ENCODE results near the gene TSC22D2.
"Not testable (repeated sequence)": the region's sequence is repeated elsewhere in the genome, so short reads cannot be mapped to it uniquely, and the experiment has no call there.

Gene TSC22D2

DNA sequence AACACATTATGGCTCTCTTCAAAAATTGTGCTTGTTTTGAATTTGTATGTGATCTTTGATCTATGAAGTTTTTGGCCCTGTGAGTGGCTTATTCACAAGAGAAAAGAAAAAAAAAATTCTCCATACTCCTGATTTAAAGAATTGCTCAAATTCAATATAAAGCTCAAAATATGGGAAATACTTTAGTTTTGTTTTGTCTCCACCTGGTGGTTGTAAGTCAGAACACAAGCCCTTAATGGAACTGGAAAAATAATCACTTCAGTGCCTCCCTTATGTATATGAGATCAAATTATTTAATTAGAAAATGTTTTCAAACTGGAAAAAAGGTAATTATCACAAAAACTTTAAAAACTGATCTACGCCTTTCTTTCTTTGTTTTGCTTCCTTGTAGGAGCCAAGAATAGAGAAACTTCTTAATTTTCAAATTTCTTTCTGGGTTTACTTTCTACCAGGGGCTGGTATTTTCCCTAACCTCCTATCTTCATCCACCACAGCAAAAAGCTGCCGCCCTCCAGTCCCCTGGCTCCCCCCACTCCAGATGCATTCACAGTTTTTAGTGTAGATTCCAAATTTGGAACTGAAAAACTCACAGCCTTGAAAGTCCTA is 87.6 kb downstream of the TSC22D2 start:
- Mint-ChIP-seq H3K4me1 (ENCODE audit: low read depth) (no peaks in the 10 kb centered on the region), H3K4me3 (no peak overlapping the region), H3K9me3 (ENCODE audit: low read depth) (no peaks in the 10 kb centered on the region), H3K36me3 (no peaks in the 10 kb centered on the region), H3K27me3 (no peaks in the 10 kb centered on the region), H3K27ac (no peak overlapping the region)

DNA sequence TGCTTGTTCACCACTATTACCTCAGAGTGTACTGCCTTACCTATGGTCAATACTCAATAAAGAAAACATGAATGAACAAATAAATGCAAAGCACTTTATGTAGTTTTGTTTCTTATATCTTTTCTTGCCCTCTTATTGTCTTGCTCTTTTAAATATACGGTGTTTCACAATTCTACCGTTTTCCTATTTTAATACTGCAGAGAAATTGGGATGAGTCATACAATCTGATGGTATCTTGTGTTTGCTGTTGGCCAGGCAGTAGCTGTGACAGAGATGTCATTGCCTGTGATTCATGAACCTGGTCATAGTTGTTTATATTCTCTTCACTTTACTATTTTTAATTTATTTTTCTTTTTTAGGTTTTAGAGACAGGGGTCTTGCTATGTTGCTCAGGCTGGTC is 89.9 kb downstream of the TSC22D2 start:
- Mint-ChIP-seq H3K9me3 (ENCODE audit: low read depth) (no peaks in the 10 kb centered on the region), H3K36me3 (no peaks in the 10 kb centered on the region), H3K4me3 (no peak overlapping the region), H3K27ac (no peak overlapping the region), H3K27me3 (no peaks in the 10 kb centered on the region), H3K4me1 (ENCODE audit: low read depth) (no peaks in the 10 kb centered on the region)

DNA sequence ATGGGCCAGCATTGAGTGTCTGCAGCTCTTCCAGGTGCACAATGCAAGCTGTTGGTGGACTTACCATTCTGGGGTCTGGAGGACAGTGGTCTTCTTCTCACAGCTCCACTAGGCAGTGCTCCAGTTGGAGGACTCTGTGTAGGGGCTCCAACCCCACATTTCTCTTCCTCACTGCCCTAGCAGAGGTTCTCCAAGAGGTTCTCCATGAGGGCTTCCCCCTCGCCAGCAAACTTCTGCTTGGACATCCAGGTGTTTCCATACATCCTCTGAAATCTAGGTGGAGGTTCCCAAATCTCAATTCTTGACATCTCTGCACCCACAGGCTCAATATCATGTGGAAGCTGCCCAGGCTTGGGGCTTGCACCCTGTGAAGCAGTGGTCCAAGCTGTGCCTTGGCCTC is 92.9 kb downstream of the TSC22D2 start:
- not testable (repeated sequence) for H3K27ac Mint-ChIP-seq; H3K9me3 Mint-ChIP-seq (ENCODE audit: low read depth); H3K27me3 Mint-ChIP-seq; H3K4me3 Mint-ChIP-seq; H3K4me1 Mint-ChIP-seq (ENCODE audit: low read depth); H3K36me3 Mint-ChIP-seq

DNA sequence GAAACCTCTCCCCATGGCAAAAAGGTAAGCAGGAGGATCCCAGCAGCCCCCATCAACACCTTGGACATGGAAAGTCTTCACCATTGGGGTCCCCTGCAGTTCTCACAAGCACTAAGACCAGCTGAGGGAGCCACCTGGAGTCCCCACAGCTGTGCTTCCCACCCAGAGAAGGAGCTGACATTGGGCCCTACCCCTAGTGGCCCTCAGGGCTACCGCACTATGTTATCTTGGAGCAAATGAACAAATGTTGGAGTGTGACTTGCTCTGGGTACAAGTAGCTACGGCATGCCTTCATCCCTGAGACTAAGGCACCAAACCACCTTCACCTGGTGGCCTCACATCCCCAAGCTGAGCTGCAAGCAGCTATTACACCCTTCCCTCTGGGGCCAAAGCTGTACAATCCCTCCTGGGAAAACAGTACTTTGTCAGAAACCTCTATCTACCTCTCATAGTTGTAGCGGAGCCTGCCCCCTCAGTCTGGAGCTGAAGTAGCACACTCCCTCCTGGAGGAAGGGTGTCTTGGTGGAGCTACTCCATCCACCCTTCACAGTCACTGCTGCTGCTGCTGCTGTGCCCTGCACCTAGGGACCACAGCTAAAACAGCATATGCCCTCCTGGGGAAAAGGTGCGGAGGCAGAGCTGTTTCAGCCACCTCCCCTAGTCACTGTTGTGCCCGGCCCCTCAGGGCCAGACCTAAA is 95.5 kb downstream of the TSC22D2 start:
- no peak overlapping the region for H3K4me3 Mint-ChIP-seq
- H3K27me3 Mint-ChIP-seq: no peaks in the 10 kb centered on the region
- H3K27ac Mint-ChIP-seq: no peak overlapping the region
- H3K36me3 Mint-ChIP-seq: peaks cover 8% of the 10 kb centered on the region
- H3K4me1 Mint-ChIP-seq (ENCODE audit: low read depth): no peaks in the 10 kb centered on the region
- peaks cover 3% of the 10 kb centered on the region for H3K9me3 Mint-ChIP-seq (ENCODE audit: low read depth)

DNA sequence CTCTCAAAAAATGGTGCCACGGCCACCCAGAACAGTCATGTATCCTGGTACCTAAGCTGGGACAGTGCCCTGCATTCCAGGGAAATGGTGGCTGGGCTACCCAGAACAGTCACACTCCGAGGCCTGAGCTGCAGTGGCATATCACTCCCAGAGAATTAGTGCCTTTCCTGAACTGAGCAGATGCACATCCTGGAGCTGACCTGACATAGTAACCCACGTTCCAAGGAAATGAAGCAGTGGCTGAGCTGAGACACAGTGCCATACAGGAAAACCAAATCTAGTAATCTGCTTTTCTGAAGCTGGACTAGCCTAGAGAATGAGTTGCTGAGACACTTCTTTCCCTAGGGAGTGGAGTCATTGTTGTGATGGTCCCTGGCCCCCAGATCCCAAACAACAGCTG is 96.4 kb downstream of the TSC22D2 start:
- peaks cover 8% of the 10 kb centered on the region for H3K36me3 Mint-ChIP-seq
- peaks cover 3% of the 10 kb centered on the region for H3K9me3 Mint-ChIP-seq (ENCODE audit: low read depth)
- H3K4me1 Mint-ChIP-seq (ENCODE audit: low read depth): no peaks in the 10 kb centered on the region
- H3K4me3 Mint-ChIP-seq: no peak overlapping the region
- no peak overlapping the region for H3K27ac Mint-ChIP-seq
- no peaks in the 10 kb centered on the region for H3K27me3 Mint-ChIP-seq

DNA sequence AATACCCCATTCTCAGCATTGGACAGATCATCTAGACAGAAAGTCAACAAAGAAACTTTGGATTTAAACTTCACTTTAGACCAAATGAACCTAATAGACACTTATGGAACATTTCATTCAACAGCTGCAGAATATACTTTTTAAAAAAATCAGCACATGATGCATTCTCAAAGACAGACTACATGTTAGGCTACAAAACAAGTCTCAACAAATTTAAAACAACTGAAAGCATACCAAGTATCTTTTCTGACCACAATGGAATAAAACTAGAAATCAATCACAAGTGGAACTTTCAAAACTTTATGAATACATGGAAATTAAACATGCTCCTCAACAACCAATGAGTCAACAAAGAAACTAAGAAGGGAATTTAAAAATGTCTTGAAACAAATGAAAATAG is 100.3 kb downstream of the TSC22D2 start:
- Mint-ChIP-seq H3K27me3 (no peaks in the 10 kb centered on the region), H3K4me3 (no peak overlapping the region), H3K27ac (no peak overlapping the region), H3K36me3 (peaks cover 10% of the 10 kb centered on the region), H3K4me1 (ENCODE audit: low read depth) (no peaks in the 10 kb centered on the region), H3K9me3 (ENCODE audit: low read depth) (peaks cover 3% of the 10 kb centered on the region)

DNA sequence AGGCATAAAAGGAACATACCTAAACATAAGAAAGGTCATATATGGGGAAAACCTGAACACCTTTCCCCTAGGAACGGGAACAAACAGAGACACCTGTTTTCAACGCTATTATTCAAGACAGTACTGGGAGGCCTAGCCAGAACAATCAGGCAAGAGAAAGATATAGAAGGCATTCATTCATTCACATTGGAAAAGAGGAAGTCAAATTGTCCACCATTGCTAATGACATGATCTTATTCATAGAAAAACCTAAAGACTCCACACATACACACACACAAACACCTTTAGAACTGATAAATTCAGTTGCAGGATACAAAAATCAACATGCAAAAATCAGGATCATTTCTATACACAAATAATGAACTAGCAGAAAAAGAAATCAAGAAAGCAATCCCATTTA is 101.7 kb downstream of the TSC22D2 start:
- Mint-ChIP-seq H3K27ac (no peak overlapping the region), H3K9me3 (ENCODE audit: low read depth) (peaks cover 3% of the 10 kb centered on the region), H3K4me1 (ENCODE audit: low read depth) (no peaks in the 10 kb centered on the region), H3K36me3 (peaks cover 10% of the 10 kb centered on the region), H3K4me3 (no peak overlapping the region), H3K27me3 (no peaks in the 10 kb centered on the region)

DNA sequence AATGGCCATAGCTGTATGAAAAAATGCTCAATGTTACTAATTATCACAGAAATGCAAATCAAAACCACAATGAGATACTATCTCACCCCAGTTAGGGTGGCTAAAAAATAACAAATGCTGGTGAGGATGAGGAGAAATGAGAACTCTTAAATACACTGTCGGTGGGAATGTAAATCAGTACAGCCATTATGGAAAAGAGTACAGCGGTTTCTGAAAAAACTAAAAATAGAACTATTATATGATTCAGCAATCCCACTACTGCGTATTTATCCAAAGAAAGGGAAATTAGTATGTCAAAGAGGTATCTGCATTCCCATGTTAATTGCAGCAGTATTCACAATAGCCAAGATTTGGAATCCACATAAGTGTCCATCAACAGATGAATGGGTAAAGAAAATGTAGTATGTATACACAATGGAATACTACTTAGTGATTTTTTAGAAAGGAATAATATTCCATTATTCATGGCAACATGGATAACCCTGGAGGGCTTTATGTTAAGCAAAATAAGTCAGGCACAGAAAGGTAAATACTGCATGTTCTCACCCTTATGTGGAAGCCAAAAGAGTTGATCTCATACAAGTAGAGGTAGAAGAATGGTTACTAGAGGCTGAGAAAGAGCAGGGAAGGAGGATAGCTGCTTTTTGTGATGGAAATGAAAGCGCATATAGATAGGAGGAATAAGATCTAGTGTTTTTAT is 103.2 kb downstream of the TSC22D2 start:
- no peaks in the 10 kb centered on the region for H3K4me1 Mint-ChIP-seq (ENCODE audit: low read depth)
- no peak overlapping the region for H3K4me3 Mint-ChIP-seq
- peaks cover 3% of the 10 kb centered on the region for H3K9me3 Mint-ChIP-seq (ENCODE audit: low read depth)
- H3K27me3 Mint-ChIP-seq: no peaks in the 10 kb centered on the region
- no peak overlapping the region for H3K27ac Mint-ChIP-seq
- peaks cover 10% of the 10 kb centered on the region for H3K36me3 Mint-ChIP-seq

DNA sequence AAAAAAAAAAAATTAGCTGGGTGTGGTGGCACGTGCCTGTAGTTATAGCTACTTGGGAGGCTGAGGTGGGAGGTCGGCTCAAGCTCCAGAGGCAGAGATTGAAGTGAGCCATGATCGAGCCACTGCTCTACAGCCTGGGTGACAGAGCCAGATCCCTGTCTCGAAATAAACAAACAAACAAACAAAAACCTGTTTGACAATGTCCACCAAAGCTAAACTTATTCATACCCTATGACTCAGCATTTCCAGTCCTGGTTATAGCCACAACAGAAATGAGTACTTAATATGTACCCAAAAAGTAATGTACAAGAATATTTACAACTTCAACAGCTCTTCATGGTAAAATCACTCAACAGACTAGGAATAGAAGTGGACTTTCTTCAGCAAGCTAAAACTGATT is 107.1 kb downstream of the TSC22D2 start:
- H3K4me3 Mint-ChIP-seq: no peak overlapping the region
- peaks cover 3% of the 10 kb centered on the region for H3K9me3 Mint-ChIP-seq (ENCODE audit: low read depth)
- peaks cover 9% of the 10 kb centered on the region for H3K36me3 Mint-ChIP-seq
- no peaks in the 10 kb centered on the region for H3K4me1 Mint-ChIP-seq (ENCODE audit: low read depth)
- no peak overlapping the region for H3K27ac Mint-ChIP-seq
- H3K27me3 Mint-ChIP-seq: no peaks in the 10 kb centered on the region
